AG04449 (cell line): ENCODE measurements around the gene TMEM140.

Experiments
- CTCF ChIA-PET: fragments of 350-600 bp; formaldehyde crosslinking; extraction: SDS; loops from one replicate; lab custom pipeline; 2021; ENCODE audit warnings: antibody characterized with exemption; lab: Yijun Ruan, JAX
- POLR2A ChIA-PET: fragments of 400-600, 350-600 bp; formaldehyde crosslinking; extraction: SDS; loops from one replicate; lab custom pipeline; 2020; ENCODE audit warnings: antibody characterized with exemption, inconsistent platforms; lab: Yijun Ruan, JAX
- DNase-seq: peaks from one replicate; pipeline ENCODE4 v3.0.0-alpha.2; 2010; ENCODE audit warnings: low read depth, low spot score
- H3K4me3 ChIP-seq: 2 replicates; pipeline ENCODE4 v1.5.1; 2011; ENCODE audit warnings: low read depth, mild to moderate bottlenecking, control low read depth, low read length
- CTCF ChIP-seq: IDR thresholded peaks from one replicate; pipeline ENCODE4 v1.5.1; 2011; ENCODE audit warnings: mild to moderate bottlenecking, moderate library complexity, low read length, control low read depth, inconsistent platforms; ENCODE audit not compliant: insufficient read depth; ENCODE audit errors: missing control alignments

Gene TMEM140

GRCh38 chr7:135166338-135166990 lies 18.6 kb downstream of the TMEM140 start:
- no peak for DNase-seq
- ChIA-PET CTCF (no interaction called here), POLR2A (no interaction called here)
- H3K4me3 ChIP-seq: no peak overlapping the region
- TF ChIP-seq CTCF: no peak

- CTCF ChIA-PET: interaction anchor here (2.3 kb wide), 1 partner anchor 8 kb away, joined by 19 read pairs; no protein-coding TSS in a partner anchor
Measured at GRCh38 chr7:135167365-135167917, 19.6 kb downstream of the TMEM140 start.

DNA sequence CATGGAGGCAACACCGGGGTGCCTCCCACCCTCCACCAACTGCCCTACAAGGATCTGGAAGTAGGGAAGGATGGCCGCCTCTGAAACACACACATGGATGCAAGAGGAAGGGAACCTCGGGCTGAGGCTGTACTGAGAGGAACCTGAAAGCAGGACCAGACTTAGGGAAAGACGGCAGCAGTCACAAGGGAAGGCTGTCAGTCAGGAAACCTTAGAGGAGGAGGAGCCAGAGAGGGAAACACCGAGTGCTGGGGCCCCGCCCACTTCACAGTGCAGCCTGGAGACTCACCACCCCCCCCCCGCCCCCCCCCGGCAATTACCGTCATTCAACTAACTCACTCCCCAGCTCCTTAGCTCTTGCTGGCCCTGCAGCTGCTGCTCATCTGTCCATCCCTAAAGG lies 20.1 kb downstream of the TMEM140 start:
- ChIA-PET POLR2A (no interaction called here), CTCF (interaction anchor here (2.3 kb wide), 1 partner anchor 8 kb away, joined by 19 read pairs; no protein-coding TSS in a partner anchor)
- H3K4me3 ChIP-seq: no peak overlapping the region
- DNase-seq: no peak
- TF ChIP-seq CTCF: no peak

More at GRCh38 chr7:135167365-135167917, 19.6 kb downstream of the TMEM140 start:
- H3K4me3 ChIP-seq: no peak overlapping the region
- no peak for TF ChIP-seq CTCF
- POLR2A ChIA-PET: no interaction called here
- no peak for DNase-seq

GRCh38 chr7:135168489-135169140 lies 20.7 kb downstream of the TMEM140 start:
- no peak for DNase-seq
- no peak for TF ChIP-seq CTCF
- ChIA-PET POLR2A (no interaction called here), CTCF (interaction anchor here (0.6 to 3.3 kb wide), 5 partner anchors 9 to 479 kb away, joined by 3 to 29 read pairs (median 6); no protein-coding TSS in a partner anchor)
- H3K4me3 ChIP-seq: peak overlapping the region; percentile 73

DNA sequence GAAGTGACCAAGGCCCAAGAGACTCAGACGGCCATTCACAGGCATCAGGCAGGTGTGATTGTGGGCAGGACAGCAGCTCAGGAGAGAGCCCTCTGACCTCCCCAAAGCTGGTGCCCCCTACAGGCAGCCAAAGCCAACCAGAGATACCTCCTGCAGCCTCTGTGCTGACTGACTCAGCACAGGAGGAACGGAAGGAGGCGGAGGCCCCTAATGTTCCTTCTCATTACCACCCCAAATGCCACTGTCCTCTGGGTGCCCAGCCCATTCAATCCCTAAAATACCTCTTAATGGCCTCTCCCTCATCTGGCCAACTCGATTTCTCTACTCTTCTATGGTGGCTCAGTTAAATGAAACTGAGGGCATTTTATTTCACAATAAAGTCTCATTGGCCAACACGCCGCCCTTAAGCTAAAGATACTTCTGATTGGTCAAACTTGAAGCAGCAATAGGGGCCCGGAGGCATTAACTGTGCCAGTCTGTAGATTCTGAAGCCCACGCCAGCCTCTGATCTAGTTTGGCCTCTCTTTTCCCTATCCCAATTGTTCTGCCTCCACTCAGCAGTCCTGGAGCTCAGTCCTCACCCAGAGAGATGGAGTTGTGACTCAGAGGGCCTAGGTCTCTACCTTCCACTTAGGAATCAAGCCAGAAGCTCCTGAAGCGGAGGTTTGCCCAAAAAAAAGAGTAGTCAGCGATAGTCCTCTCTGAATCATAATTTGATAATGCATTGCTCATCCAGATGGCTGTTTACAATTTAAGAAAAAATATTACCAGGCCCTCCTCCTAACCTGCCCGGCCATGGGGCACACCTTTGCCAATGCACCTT lies 21.5 kb downstream of the TMEM140 start:
- POLR2A ChIA-PET: interaction anchor here (0.6 kb wide), 1 partner anchor 183 kb away, joined by 3 read pairs; the partner anchor contains the start of gene AGBL3

More for the DNA sequence above, 21.5 kb downstream of the TMEM140 start:
- CTCF ChIA-PET: interaction anchor here (0.6 to 3.3 kb wide), 8 partner anchors 10 to 737 kb away, joined by 3 to 29 read pairs (median 4); no protein-coding TSS in a partner anchor
- no peak for DNase-seq
- peak; percentile 40 for TF ChIP-seq CTCF
- peak overlapping the region; percentile 73 for H3K4me3 ChIP-seq
